HEK293 (cell line): ENCODE data around the gene MYO1E.
A peak's percentile ranks its signal among the peaks of the same experiment; 100 is the strongest.

Source experiments
- CTCF ChIA-PET: fragments of 350-600 bp; formaldehyde crosslinking; extraction: SDS; loops from one replicate; lab custom pipeline; 2021; ENCODE audit warnings: antibody characterized with exemption; lab: Yijun Ruan, JAX
- POLR2A ChIA-PET: fragments of 300-600 bp; formaldehyde crosslinking; extraction: SDS; loops from one replicate; lab custom pipeline; 2020; ENCODE audit warnings: antibody characterized with exemption, inconsistent platforms; lab: Yijun Ruan, JAX
- H3K27ac ChIP-seq: fragments of 200-500 bp; sonication (Bioruptor generic); 2 replicates; pipeline ENCODE4 v1.5.1; 2014; ENCODE audit warnings: low read depth, low read length, control low read depth, inconsistent platforms; ENCODE audit errors: extremely low read depth
- H3K36me3 ChIP-seq, 2 experiments: fragments of 200-500 bp in 1 of 2; sonication (Bioruptor generic) in 1 of 2; 1 replicate in 1 of 2; 2 replicates in 1 of 2; pipeline ENCODE4 v1.5.1; 2014 to 2017; ENCODE audit warnings: inconsistent platforms in 2 of 2, low read length in 2 of 2; ENCODE audit not compliant: control insufficient read depth in 2 of 2, insufficient read depth in 1 of 2
- H3K4me1 ChIP-seq: fragments of 200-500 bp; sonication (Bioruptor generic); 2 replicates; pipeline ENCODE4 v1.5.1; 2014; ENCODE audit warnings: mild to moderate bottlenecking, low read length, inconsistent platforms; ENCODE audit not compliant: control insufficient read depth, insufficient read depth
- H3K4me3 ChIP-seq: 2 replicates; pipeline ENCODE4 v1.5.1; 2011; ENCODE audit warnings: low read depth, mild to moderate bottlenecking, control low read depth, low read length, moderate library complexity
- H3K9me3 ChIP-seq: fragments of 200-500 bp; sonication (Bioruptor generic); 2 replicates; pipeline ENCODE4 v1.5.1; 2014; ENCODE audit warnings: low read depth, low read length, inconsistent platforms; ENCODE audit not compliant: control insufficient read depth, insufficient read depth
- FEZF1 ChIP-seq: fragments of 450-650 bp; formaldehyde crosslinking; IDR thresholded peaks from 2 replicates; pipeline ENCODE4 v1.5.1; 2016; ENCODE audit warnings: missing biosample characterization, missing genetic modification characterization
- SALL2 ChIP-seq: fragments of 450-650 bp; formaldehyde crosslinking; IDR thresholded peaks from 2 replicates; pipeline ENCODE4 v1.5.0; 2017; ENCODE audit warnings: missing biosample characterization, mild to moderate bottlenecking, missing genetic modification characterization, borderline replicate concordance
- SP3 ChIP-seq: fragments of 450-650 bp; formaldehyde crosslinking; IDR thresholded peaks from 2 replicates; pipeline ENCODE4 v1.5.1; 2016; ENCODE audit warnings: missing biosample characterization, missing genetic modification characterization
- ZBTB44 ChIP-seq: fragments of 450-650 bp; IDR thresholded peaks from 2 replicates; pipeline ENCODE4 v1.5.1; 2018; ENCODE audit warnings: missing biosample characterization, mild to moderate bottlenecking, missing genetic modification characterization
- ZBTB7A ChIP-seq: fragments of 450-650 bp; formaldehyde crosslinking; IDR thresholded peaks from 2 replicates; pipeline ENCODE4 v1.5.1; 2016; ENCODE audit warnings: low read depth, missing biosample characterization, missing genetic modification characterization
- ZFHX2 ChIP-seq: fragments of 450-650 bp; formaldehyde crosslinking; conservative IDR thresholded peaks from 2 replicates; pipeline ENCODE4 v1.5.1; 2016; ENCODE audit warnings: missing biosample characterization, missing genetic modification characterization
- ZNF10 ChIP-seq: fragments of 450-650 bp; formaldehyde crosslinking; IDR thresholded peaks from 2 replicates; pipeline ENCODE4 v1.5.1; 2017; ENCODE audit warnings: missing biosample characterization, missing genetic modification characterization
- ZNF133 ChIP-seq: fragments of 450-650 bp; formaldehyde crosslinking; IDR thresholded peaks from 2 replicates; pipeline ENCODE4 v1.5.1; 2016; ENCODE audit warnings: missing biosample characterization, missing genetic modification characterization
- ZNF174 ChIP-seq: fragments of 450-650 bp; formaldehyde crosslinking; IDR thresholded peaks from 2 replicates; pipeline ENCODE4 v1.5.0; 2017; ENCODE audit warnings: missing biosample characterization, mild to moderate bottlenecking, missing genetic modification characterization
- ZNF18 ChIP-seq: fragments of 450-650 bp; formaldehyde crosslinking; IDR thresholded peaks from 2 replicates; pipeline ENCODE4 v1.5.1; 2016; ENCODE audit warnings: missing biosample characterization, missing genetic modification characterization
- ZNF266 ChIP-seq: fragments of 450-650 bp; formaldehyde crosslinking; IDR thresholded peaks from 2 replicates; pipeline ENCODE4 v1.5.1; 2016; ENCODE audit warnings: missing biosample characterization, missing genetic modification characterization, low read depth
- ZNF404 ChIP-seq: fragments of 450-650 bp; formaldehyde crosslinking; IDR thresholded peaks from 2 replicates; pipeline ENCODE4 v1.5.1; 2017; ENCODE audit warnings: missing biosample characterization, missing genetic modification characterization
- ZNF416 ChIP-seq: fragments of 450-650 bp; formaldehyde crosslinking; IDR thresholded peaks from 2 replicates; pipeline ENCODE4 v1.5.1; 2016; ENCODE audit warnings: missing biosample characterization, missing genetic modification characterization
- ZNF473 ChIP-seq: fragments of 450-650 bp; formaldehyde crosslinking; IDR thresholded peaks from 2 replicates; pipeline ENCODE4 v1.5.1; 2017; ENCODE audit warnings: missing biosample characterization, missing genetic modification characterization
- ZNF514 ChIP-seq: fragments of 450-650 bp; formaldehyde crosslinking; IDR thresholded peaks from 2 replicates; pipeline ENCODE4 v1.5.1; 2016; ENCODE audit warnings: missing biosample characterization, missing genetic modification characterization
- ZNF518A ChIP-seq: fragments of 450-650 bp; formaldehyde crosslinking; conservative IDR thresholded peaks from 2 replicates; pipeline ENCODE4 v1.5.1; 2016; ENCODE audit warnings: low read depth, missing biosample characterization, missing genetic modification characterization
- ZNF621 ChIP-seq: fragments of 450-650 bp; formaldehyde crosslinking; IDR thresholded peaks from 2 replicates; pipeline ENCODE4 v1.5.1; 2017; ENCODE audit warnings: missing biosample characterization, missing genetic modification characterization
- ZXDB ChIP-seq: fragments of 450-650 bp; formaldehyde crosslinking; IDR thresholded peaks from 2 replicates; pipeline ENCODE4 v1.5.1; 2016; ENCODE audit warnings: missing biosample characterization, missing genetic modification characterization
- TF ChIP-seq, protein P1 (sequence below): sonication (generic); formaldehyde crosslinking; IDR thresholded peaks from 2 replicates; pipeline ENCODE4 v1.8.1; 2022; ENCODE audit warnings: mild to moderate bottlenecking, moderate library complexity, missing genetic modification reagents
- TF ChIP-seq, protein P2 (sequence below): fragments of 450-650 bp; formaldehyde crosslinking; IDR thresholded peaks from 2 replicates; pipeline ENCODE4 v1.5.1; 2016; ENCODE audit warnings: missing biosample characterization, missing genetic modification characterization

The MYO1E gene

DNA sequence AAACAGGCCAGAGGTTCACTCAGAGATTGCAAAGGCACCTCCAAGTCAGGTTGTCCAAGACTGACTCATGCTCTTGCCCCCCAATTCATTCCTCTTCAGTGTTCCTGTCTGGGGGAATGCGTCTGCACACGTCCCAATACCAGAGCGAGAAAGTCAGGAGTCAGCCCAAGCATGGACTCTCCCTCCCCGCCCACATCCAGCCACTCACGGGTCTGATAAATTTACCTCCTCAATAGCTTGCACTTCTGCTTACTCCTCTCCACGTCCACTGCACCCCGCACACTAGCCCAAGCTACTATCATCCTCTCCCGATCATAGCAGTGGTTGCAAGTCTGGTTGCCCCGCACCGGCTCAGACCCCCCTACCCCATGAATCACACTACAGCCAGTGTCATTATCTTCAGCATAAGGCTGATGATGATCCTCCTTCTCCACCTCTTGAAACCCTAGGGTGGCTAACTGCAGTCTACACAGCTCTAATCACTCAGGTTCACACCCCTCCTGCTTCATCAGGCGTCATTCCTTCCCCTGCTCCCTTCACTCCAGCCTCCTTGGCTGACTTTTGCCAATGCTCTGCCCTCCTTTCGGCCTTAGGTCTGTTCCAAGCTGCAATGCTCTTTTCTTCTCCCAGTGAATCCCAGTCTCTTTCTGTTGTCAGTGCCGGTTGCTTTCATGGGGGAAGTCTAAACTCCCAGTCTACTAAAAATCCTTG, 27.6 kb upstream of the MYO1E start:
- no peaks in the 10 kb centered on the region for H3K36me3 ChIP-seq
- H3K9me3 ChIP-seq: no peaks in the 10 kb centered on the region
- TF ChIP-seq SP3 (no peak), ZFHX2 (tag by site-specific recombination) (0 out of 2 replicates have a peak, but pooled peaks have one; percentile 29), ZNF10 (peak; percentile 29; the same call in 1 of the 2 replicates), ZNF514 (tag by site-specific recombination) (no peak)
- POLR2A ChIA-PET: no interaction called here
- CTCF ChIA-PET: no interaction called here
- no peak overlapping the region for H3K4me3 ChIP-seq
- H3K27ac ChIP-seq: no peak overlapping the region
- no peaks in the 10 kb centered on the region for H3K4me1 ChIP-seq

GRCh38 chr15:59399465-59400102, 26.9 kb upstream of the MYO1E start:
- TF ChIP-seq ZNF514 (tag by site-specific recombination) (no peak), ZNF621 (tag by site-specific recombination) (no peak), FEZF1 (tag by site-specific recombination) (no peak), ZNF473 (no peak), SALL2 (no peak), ZNF404 (tag by site-specific recombination) (no peak), ZNF266 (tag by site-specific recombination) (no peak)
- TF ChIP-seq, protein P1, sequence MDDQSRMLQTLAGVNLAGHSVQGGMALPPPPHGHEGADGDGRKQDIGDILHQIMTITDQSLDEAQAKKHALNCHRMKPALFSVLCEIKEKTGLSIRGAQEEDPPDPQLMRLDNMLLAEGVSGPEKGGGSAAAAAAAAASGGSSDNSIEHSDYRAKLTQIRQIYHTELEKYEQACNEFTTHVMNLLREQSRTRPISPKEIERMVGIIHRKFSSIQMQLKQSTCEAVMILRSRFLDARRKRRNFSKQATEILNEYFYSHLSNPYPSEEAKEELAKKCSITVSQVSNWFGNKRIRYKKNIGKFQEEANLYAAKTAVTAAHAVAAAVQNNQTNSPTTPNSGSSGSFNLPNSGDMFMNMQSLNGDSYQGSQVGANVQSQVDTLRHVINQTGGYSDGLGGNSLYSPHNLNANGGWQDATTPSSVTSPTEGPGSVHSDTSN (CRISPR knock-in tag): no peak
- TF ChIP-seq, protein P2, sequence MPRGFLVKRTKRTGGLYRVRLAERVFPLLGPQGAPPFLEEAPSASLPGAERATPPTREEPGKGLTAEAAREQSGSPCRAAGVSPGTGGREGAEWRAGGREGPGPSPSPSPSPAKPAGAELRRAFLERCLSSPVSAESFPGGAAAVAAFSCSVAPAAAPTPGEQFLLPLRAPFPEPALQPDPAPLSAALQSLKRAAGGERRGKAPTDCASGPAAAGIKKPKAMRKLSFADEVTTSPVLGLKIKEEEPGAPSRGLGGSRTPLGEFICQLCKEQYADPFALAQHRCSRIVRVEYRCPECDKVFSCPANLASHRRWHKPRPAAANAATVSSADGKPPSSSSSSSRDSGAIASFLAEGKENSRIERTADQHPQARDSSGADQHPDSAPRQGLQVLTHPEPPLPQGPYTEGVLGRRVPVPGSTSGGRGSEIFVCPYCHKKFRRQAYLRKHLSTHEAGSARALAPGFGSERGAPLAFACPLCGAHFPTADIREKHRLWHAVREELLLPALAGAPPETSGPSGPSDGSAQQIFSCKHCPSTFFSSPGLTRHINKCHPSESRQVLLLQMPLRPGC (tag by site-specific recombination): no peak
- no peak overlapping the region for H3K27ac ChIP-seq
- H3K9me3 ChIP-seq: no peaks in the 10 kb centered on the region
- no peaks in the 10 kb centered on the region for H3K4me1 ChIP-seq
- no peaks in the 10 kb centered on the region for H3K36me3 ChIP-seq
- no peak overlapping the region for H3K4me3 ChIP-seq
- CTCF ChIA-PET: no interaction called here
- POLR2A ChIA-PET: no interaction called here

GRCh38 chr15:59398220-59398619, 25.5 kb upstream of the MYO1E start:
- no peaks in the 10 kb centered on the region for H3K4me1 ChIP-seq
- no peak overlapping the region for H3K27ac ChIP-seq
- no peak overlapping the region for H3K4me3 ChIP-seq
- no peaks in the 10 kb centered on the region for H3K36me3 ChIP-seq
- CTCF ChIA-PET: interaction anchor here (0.6 kb wide), 1 partner anchor 14 kb away, joined by 4 read pairs; no protein-coding TSS in a partner anchor
- H3K9me3 ChIP-seq: no peaks in the 10 kb centered on the region
- POLR2A ChIA-PET: no interaction called here
- TF ChIP-seq ZBTB44 (no peak), ZXDB (tag by site-specific recombination) (no peak), ZNF18 (tag by site-specific recombination) (no peak), ZNF518A (tag by site-specific recombination) (no peak), ZNF174 (tag by site-specific recombination) (no peak), ZNF416 (tag by site-specific recombination) (no peak), ZBTB7A (tag by site-specific recombination) (no peak), ZNF133 (tag by site-specific recombination) (no peak)
